ENCODE measurements around the gene GTF2H1. TPM values are rescaled to one million over a fixed set of nuclear protein-coding genes. Genes with fewer than 3 reads are reported as not detected.

The GTF2H1 gene
- total RNA-seq, 1 donor from 2014 or later = 42.4 TPM

Other genes starting within 250 kb of the GTF2H1 start
- gene SAAL1, start 216.5 kb upstream of the GTF2H1 start, total RNA-seq = 14.9 and 21.1 TPM in 2 replicates
- under 0.01 and 0.51 TPM in 2 replicates for gene MRGPRX3, start 190.0 kb upstream of the GTF2H1 start, total RNA-seq
- 0.51 and 2.9 TPM in 2 replicates for gene MRGPRX4, start 149.7 kb upstream of the GTF2H1 start, total RNA-seq
- not detected in 2 replicates for gene SAA4, start 85.8 kb upstream of the GTF2H1 start, total RNA-seq
- not detected in 2 replicates for gene SAA2, start 73.9 kb upstream of the GTF2H1 start, total RNA-seq
- not detected in 2 replicates for gene SAA1, start 56.3 kb upstream of the GTF2H1 start, total RNA-seq
- 18.0 and 19.0 TPM in 2 replicates for gene HPS5, start 427 bp upstream of the GTF2H1 start, total RNA-seq
- gene LDHA, start 72.0 kb downstream of the GTF2H1 start, total RNA-seq = 183 and 271 TPM in 2 replicates
- gene LDHC, start 89.8 kb downstream of the GTF2H1 start, total RNA-seq = not detected in 2 replicates
- not detected in 2 replicates for gene LDHAL6A, start 133.3 kb downstream of the GTF2H1 start, total RNA-seq
- 43.9 and 51.5 TPM in 2 replicates for gene TSG101, start 204.4 kb downstream of the GTF2H1 start, total RNA-seq